ENCODE measurements around the gene ZSCAN5B.
"Not testable (repeated sequence)": the region's sequence is repeated elsewhere in the genome, so short reads cannot be mapped to it uniquely, and the experiment has no call there.

Gene ZSCAN5B

DNA sequence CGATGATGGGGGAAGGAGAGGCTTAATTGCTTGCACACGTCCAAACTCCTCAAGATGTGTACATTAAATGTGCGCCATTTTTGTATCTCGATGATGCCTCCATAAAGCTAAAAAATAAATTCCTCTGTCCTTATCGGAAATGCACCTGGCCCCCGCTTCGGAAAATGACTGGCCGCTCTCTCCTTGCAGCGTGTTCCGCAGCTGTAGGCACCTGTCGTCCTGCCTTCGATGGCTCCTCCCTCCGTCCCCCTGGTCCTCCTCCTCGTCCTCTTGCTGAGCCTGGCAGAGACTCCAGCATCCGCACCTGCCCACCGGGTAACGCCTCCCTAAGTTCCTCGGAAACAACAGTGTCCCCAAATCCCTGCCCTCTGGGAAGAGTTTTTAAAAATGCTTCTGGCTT is 20.7 kb downstream of the ZSCAN5B start:
- in situ Hi-C loops (cut with MboI; ENCODE audit: low sequenced_read_pairs), result no loop called here

DNA sequence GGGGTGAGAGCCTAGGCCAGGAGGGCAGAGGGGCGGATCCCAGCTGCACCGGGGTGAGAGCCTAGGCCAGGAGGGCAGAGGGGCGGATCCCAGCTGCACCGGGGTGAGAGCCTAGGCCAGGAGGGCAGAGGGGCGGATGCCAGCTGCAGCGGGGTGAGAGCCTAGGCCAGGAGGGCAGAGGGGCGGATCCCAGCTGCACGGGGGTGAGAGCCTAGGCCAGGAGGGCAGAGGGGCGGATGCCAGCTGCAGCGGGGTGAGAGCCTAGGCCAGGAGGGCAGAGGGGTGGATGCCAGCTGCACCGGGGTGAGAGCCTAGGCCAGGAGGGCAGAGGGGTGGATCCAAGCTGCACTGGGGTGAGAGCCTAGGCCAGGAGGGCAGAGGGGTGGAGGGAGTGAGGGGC is 21.3 kb downstream of the ZSCAN5B start:
- in situ Hi-C loops (cut with MboI; ENCODE audit: low sequenced_read_pairs), result not testable (repeated sequence)

DNA sequence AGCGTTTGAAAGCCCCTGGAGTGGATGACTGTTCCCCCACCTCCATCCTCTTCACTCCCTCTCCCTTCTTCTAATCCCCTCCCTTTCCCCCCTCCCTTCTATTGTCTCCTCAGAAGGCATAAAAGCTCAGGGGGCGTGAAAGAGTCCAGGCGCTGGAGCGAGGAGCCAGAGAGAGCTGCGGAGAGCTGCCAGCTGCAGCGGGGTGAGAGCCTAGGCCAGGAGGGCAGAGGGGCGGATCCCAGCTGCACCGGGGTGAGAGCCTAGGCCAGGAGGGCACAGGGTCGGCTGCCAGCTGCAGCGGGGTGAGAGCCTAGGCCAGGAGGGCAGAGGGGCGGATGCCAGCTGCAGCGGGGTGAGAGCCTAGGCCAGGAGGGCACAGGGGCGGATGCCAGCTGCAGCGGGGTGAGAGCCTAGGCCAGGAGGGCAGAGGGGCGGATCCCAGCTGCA is 21.7 kb downstream of the ZSCAN5B start, which contains the start of gene GALP:
Gene GALP (plus strand): TSS at position 148 of the 447 bp plus-strand sequence. CDS start 1,101 bp downstream, outside the sequence.
- in situ Hi-C loops (cut with MboI; ENCODE audit: low sequenced_read_pairs), result not testable (repeated sequence)

DNA sequence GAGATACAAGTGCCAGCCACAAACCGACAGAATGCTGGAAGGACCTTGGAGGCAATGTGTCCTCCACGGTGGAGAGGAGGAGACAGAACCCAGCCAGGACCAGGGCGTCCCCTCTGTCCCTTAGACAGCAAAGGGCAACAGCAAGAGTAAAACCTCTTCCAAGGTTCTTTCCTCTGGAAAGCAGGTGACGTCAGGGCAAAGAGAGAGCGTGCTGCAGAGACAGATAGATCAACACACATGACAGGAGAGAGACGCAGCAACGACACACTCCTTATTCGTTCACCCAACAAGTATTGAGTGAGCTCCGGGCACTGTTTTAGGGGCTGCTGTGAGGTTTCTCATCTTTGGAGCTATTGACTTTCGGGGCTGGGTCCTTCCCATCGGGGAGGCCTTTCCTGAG is 23.0 kb downstream of the ZSCAN5B start:
- in situ Hi-C loops (cut with MboI; ENCODE audit: low sequenced_read_pairs), result no loop called here

DNA sequence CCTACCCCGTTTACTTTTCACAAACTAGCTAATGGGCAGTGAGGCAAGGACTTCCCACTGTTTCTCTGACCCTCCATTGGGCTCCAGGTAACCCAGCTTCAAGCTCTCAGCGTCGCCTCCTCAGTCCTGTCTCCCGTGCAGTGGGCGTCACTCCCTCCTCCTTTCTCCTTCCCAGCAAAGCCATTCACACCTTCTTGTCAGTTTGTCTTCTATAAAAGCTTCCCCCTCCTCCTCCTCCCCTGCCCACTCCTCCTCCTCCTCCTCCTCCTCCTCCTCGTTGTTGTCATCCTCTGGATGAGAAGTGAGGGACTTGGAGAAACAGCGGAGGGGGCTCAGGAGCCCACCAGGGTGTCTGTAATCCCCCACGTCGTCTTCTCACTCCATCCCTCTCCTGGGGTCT is 23.5 kb downstream of the ZSCAN5B start:
- in situ Hi-C loops (cut with MboI; ENCODE audit: low sequenced_read_pairs), result no loop called here

DNA sequence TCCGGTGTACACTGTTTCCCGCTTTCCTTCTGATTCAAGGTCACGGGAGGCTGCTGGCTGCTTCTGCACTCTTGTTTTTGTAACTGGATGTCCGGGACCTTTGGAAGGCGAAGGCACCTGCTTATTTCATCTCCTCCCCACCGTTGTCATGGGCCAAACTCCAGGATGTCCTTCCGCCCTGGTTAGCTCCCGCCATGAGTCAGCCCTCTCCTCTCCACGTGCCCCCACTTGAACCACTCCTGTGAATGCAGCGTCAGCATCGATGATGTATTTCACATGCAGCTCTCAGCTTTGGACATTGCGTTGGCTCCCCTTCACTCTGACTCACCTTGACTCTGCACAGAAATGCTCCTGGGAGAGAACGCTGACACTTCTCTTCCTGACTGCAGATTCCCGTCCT is 27.3 kb downstream of the ZSCAN5B start:
- in situ Hi-C loops (cut with MboI; ENCODE audit: low sequenced_read_pairs), result no loop called here

DNA sequence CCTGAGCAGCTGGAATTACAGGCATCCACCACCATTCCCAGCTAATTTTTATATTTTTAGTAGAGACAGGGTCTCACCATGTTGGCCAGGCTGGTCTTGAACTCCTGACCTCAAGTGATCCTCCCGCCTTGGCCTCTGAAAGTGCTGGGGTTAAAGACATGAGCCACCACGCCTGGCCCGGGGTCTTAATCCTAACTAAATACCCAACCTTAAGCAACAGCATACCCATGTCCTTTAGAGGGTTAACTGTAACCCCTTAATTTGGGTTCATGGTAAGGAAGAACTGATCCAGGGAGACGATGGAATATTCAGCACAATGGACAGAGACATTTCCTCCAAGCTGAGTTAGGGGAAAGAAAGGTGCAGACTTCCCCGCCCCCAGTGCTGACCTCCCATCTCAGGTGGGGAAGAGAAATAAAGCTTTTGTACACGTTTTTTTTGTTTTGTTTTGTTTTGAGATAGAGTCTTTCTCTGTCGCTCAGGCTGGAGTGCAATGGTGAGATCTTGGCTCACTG is 30.5 kb downstream of the ZSCAN5B start:
- in situ Hi-C loops (cut with MboI; ENCODE audit: low sequenced_read_pairs), result no loop called here

- in situ Hi-C loops (cut with MboI; ENCODE audit: low sequenced_read_pairs), result no loop called here
Observed at GRCh38 chr19:56163097-56163496, 34.5 kb downstream of the ZSCAN5B start.

GRCh38 chr19:56162258-56162657 is 35.3 kb downstream of the ZSCAN5B start:
- in situ Hi-C loops (cut with MboI; ENCODE audit: low sequenced_read_pairs), result no loop called here

DNA sequence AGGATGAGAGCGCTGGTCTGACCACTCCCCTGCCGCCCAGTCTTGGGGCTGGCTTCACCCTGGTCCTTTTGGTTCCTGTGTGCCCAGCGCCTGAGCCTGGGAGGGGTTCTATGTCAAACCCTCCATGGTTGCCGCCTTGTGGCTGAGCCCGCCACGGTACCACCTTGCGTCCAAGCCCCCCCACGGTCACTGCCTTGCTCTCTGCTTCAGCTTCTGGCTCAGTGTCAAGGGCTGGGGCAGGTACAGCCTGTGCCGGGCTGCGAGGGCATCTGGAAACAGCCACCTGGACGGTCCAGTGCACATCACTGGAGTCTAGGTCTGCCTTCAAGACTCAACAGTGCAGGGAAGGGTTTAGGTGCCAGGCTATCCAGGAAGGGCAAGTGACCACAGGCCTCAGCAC is 36.0 kb downstream of the ZSCAN5B start:
- in situ Hi-C loops (cut with MboI; ENCODE audit: low sequenced_read_pairs), result no loop called here

DNA sequence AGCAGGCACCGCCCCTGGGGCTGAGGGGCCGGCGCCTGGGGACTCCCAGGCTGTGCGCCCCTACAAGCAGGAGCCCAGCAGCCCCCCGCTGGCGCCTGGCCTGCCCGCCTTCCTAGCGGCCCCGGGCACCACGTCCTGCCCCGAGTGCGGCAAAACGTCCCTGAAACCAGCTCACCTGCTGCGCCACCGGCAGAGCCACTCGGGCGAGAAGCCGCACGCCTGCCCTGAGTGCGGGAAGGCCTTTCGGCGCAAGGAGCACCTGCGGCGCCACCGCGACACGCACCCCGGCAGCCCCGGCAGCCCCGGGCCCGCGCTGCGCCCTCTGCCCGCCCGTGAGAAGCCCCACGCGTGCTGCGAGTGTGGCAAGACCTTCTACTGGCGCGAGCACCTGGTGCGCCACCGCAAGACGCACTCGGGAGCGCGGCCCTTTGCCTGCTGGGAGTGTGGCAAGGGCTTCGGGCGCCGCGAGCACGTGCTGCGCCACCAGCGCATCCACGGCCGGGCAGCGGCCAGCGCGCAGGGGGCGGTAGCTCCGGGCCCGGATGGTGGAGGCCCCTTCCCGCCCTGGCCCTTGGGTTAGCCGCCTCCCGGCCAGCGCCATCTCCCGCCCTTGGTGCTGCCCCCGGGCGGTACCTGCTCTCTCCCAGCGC is 37.8 kb downstream of the ZSCAN5B start:
- in situ Hi-C loops (cut with MboI; ENCODE audit: low sequenced_read_pairs), result no loop called here

DNA sequence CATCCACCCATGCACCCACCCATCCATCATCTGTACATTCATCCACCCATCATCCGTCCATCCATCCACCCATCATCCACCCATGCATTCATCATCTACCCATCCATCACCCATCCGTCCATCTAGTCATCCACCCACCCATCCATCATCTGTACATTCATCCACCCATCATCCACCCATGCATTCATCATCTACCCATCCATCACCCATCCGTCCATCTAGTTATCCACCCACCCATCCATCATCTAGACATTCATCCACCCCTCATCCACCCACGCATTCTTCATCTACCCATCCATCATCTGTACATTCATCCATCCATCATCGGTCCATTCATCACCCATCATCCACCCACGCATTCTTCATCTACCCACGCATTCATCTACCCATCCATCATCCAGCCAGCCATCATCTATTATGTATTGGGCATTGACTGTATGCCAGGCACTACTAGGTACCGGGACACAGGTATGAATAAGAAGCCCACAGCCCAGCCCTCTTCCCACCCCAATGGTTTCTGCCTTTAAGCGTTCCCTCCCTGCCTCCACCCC is 38.5 kb downstream of the ZSCAN5B start:
- in situ Hi-C loops (cut with MboI; ENCODE audit: low sequenced_read_pairs), result no loop called here

DNA sequence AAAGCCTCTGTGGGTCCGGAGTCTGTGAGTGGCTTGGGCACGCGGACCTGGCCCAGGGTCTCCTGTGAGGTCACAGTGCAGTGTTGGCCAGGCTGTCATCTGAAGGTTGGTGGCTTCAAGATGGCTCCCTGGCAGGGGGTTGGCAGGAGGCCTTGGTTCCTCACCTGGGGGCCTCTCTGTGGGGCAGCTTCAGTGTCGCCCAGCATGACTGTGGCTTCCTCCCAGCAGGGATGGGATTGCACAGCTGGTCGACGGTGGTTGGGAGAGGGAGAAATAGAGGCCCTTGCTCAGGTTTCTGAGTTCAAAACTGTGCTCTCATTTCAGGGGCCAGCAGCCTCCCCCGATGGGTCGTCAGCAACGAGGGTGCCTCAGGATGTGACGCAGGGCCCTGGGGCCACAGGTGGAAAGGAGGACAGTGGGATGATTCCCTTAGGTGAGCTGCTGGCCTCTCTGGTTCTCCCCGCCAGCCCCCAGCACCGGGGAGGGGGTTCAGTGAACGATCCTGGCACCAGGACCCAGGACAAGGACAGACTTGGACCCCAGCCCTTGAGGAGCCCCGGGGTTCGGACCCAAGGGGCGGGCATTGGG is 39.3 kb downstream of the ZSCAN5B start:
- in situ Hi-C loops (cut with MboI; ENCODE audit: low sequenced_read_pairs), result no loop called here

- in situ Hi-C loops (cut with MboI; ENCODE audit: low sequenced_read_pairs), result no loop called here
Observed at GRCh38 chr19:56156768-56157167, 40.8 kb downstream of the ZSCAN5B start.

DNA sequence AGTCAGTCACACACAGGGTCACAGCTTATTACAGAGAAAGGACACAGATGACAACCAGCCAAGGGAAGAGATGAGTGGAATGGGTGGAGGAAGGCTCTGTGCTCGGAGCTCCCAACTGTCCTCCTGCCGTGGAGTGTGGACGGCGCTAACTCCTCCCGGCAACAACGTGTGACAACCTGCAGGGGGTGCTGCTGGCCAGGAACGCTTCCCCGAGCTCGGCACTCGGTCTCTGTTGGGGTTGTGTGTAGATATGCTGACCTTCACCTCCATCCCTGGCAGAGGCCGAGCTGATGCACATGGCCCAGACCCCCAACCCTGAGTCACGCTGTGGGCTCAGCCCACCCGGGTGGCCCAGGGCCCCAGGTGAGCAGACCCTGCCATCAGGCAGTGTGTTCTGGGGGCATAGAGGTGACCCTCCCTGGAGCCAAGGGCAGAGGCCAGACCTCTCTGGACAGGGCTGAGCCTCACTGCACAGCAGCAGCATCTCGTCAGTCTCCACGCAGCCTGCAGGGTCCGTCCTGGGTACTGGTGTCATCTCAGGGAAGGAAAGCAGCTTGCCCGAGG is 42.4 kb downstream of the ZSCAN5B start:
- in situ Hi-C loops (cut with MboI; ENCODE audit: low sequenced_read_pairs), result no loop called here

DNA sequence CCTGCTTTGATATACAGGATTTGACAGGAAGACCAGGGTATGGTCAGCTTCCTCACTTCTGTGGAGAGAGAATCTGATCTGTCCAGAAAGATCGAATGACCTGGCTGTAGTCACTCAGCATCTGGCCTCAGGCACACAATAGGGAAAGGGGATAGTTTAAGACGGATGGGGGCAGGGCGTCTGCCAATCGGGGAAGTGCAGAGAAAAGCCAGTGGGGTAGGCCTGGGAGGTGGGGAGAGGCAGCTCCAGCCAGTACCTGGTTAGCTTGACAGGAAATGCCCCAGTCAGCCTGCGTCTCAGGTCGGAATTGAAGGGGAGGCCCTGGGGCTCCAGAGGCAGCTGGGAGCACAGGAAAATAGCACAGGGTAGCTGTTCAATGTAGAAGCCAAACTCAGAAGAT is 44.1 kb downstream of the ZSCAN5B start:
- in situ Hi-C loops (cut with MboI; ENCODE audit: low sequenced_read_pairs), result no loop called here

DNA sequence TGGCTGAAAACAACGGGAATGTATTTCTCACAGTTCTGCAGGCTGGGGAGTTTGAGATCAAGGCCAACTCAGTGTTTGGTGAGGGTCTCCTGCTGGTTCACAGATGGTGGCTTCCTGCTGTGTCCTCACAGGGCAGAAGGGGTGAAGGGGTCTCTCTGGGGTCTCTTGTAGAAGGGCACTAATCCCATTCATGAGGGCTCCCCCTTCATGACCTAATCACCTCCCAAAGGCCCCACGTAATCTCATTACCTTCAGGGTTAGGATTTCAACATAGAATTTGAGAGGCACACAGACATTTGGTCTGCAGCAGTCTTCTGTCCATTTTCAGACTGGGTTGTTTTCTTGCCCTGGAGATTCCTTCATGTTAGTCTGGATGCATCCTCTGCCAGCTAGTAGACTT is 44.9 kb downstream of the ZSCAN5B start:
- in situ Hi-C loops (cut with MboI; ENCODE audit: low sequenced_read_pairs), result no loop called here

DNA sequence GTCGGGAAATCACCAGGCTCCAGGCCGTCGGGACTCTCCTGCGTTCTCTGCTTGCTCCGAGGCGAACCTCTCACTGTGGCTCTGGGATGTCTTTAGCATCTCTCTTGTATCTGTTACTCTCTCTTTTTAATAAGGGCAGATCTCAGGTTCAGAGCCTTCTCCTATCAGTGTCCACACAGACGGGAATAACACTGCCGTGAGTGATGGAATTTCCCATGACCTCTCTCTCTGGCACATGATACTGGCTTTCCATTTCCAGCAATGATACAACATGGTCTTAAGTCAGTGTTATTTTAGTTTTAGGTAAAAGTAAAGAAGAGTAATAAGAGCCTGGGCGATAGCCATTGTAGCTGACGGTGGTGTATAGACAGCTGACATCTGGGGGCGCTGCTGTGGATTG is 47.2 kb downstream of the ZSCAN5B start:
- in situ Hi-C loops (cut with MboI; ENCODE audit: low sequenced_read_pairs), result no loop called here

- in situ Hi-C loops (cut with MboI; ENCODE audit: low sequenced_read_pairs), result no loop called here
Observed at GRCh38 chr19:56149656-56150038, 47.9 kb downstream of the ZSCAN5B start.

- in situ Hi-C loops (cut with MboI; ENCODE audit: low sequenced_read_pairs), result not testable (repeated sequence)
Observed at GRCh38 chr19:56148955-56149655, 48.5 kb downstream of the ZSCAN5B start.

GRCh38 chr19:56148096-56148495 is 49.5 kb downstream of the ZSCAN5B start:
- in situ Hi-C loops (cut with MboI; ENCODE audit: low sequenced_read_pairs), result no loop called here
